Measurements from ENCODE around the gene GNRHR.

GNRHR gene

DNA sequence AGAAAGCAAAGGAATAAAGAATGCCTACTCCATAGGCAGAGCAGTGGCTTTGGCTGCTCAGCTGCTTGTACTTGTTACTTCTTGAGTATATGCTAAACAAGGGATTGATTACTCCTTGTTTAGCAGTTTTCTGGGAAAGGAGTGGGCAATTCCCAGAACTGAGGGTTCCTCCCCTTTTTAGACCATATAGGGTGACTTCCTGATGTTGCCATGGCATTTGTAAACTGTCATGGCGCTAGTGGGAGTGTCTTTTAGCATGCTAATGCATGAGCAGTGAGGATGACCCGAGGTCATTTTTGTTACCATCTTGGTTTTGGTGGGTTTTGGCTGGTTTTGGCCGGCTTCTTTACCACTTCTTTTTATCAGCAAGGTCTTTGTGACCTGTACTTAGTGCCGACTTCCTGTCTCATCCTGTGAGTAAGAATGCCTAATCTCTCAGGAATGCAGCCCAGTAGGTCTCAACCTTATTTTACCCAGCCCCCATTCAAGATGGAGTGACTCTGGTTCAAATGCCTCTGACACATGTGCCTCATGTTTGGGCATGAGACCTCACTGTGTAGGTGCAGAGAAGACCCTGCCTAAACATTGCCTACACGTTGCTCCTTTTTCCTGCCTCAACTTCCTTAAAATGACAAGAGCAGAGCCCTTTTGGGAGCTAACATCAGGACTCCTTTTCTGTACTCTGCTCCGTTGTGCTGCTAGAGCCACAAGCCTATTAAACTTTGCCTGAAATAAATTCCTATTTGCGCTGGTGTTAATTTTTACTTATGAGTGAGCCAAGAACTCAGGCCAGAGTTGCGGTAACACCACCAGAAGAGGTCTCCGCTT, 32.2 kb downstream of the GNRHR start:
- no peak overlapping the region for H3K4me3 ChIP-seq (ENCODE audit: low read depth in 1 of 2, low read length in 2 of 2)
- no peaks in the 10 kb centered on the region for H3K79me2 ChIP-seq (ENCODE audit: insufficient read depth, low read length)
- peaks cover 16% of the 10 kb centered on the region; the same call in 1 of the 2 replicates for H3K36me3 ChIP-seq (ENCODE audit: insufficient read depth, low read length)
- no peaks in the 10 kb centered on the region for H4K20me1 ChIP-seq (ENCODE audit: insufficient read depth, low read length)
- no peak overlapping the region for H2AFZ ChIP-seq (ENCODE audit: low read depth, low read length)
- no peak overlapping the region for H3K27ac ChIP-seq (ENCODE audit: low read length)
- DNase-seq (no peak), ATAC-seq (ENCODE audit: insufficient read depth, low read depth) (no peak)
- TF ChIP-seq EZH2 (IDR thresholded peaks at IDR 0.05; ENCODE audit: borderline replicate concordance, low read depth, low read length, severe bottlenecking) = no peak
- TF ChIP-seq, protein P1, sequence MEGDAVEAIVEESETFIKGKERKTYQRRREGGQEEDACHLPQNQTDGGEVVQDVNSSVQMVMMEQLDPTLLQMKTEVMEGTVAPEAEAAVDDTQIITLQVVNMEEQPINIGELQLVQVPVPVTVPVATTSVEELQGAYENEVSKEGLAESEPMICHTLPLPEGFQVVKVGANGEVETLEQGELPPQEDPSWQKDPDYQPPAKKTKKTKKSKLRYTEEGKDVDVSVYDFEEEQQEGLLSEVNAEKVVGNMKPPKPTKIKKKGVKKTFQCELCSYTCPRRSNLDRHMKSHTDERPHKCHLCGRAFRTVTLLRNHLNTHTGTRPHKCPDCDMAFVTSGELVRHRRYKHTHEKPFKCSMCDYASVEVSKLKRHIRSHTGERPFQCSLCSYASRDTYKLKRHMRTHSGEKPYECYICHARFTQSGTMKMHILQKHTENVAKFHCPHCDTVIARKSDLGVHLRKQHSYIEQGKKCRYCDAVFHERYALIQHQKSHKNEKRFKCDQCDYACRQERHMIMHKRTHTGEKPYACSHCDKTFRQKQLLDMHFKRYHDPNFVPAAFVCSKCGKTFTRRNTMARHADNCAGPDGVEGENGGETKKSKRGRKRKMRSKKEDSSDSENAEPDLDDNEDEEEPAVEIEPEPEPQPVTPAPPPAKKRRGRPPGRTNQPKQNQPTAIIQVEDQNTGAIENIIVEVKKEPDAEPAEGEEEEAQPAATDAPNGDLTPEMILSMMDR (IDR thresholded peaks at IDR 0.05; ENCODE audit: borderline replicate concordance, extremely low read depth, low read length, poor library complexity, severe bottlenecking) = no peak
- no peak overlapping the region for H3K9ac ChIP-seq (ENCODE audit: low read depth, low read length)
- H3K4me1 ChIP-seq (ENCODE audit: insufficient read depth, low read length) = no peaks in the 10 kb centered on the region
- no peaks in the 10 kb centered on the region for H3K9me3 ChIP-seq (ENCODE audit: insufficient read depth, low read length, severe bottlenecking)
- no peaks in the 10 kb centered on the region for H3K27me3 ChIP-seq (ENCODE audit: insufficient read depth, low read length, poor library complexity)
- H3K4me2 ChIP-seq (ENCODE audit: insufficient read depth, low read length) = no peak overlapping the region

GRCh38 chr4:67721315-67721769, 32.8 kb downstream of the GNRHR start:
- Histone ChIP-seq H3K79me2 (ENCODE audit: insufficient read depth, low read length) (no peaks in the 10 kb centered on the region), H3K27me3 (ENCODE audit: insufficient read depth, low read length, poor library complexity) (no peaks in the 10 kb centered on the region), H3K4me1 (ENCODE audit: insufficient read depth, low read length) (no peaks in the 10 kb centered on the region), H3K4me3 (ENCODE audit: low read depth in 1 of 2, low read length in 2 of 2) (no peak overlapping the region), H3K9me3 (ENCODE audit: insufficient read depth, low read length, severe bottlenecking) (no peaks in the 10 kb centered on the region), H3K27ac (ENCODE audit: low read length) (no peak overlapping the region), H2AFZ (ENCODE audit: low read depth, low read length) (no peak overlapping the region), H4K20me1 (ENCODE audit: insufficient read depth, low read length) (no peaks in the 10 kb centered on the region), H3K9ac (ENCODE audit: low read depth, low read length) (no peak overlapping the region), H3K4me2 (ENCODE audit: insufficient read depth, low read length) (no peak overlapping the region), H3K36me3 (ENCODE audit: insufficient read depth, low read length) (peaks cover 22% of the 10 kb centered on the region)
- TF ChIP-seq, protein P1 (IDR thresholded peaks at IDR 0.05; ENCODE audit: borderline replicate concordance, extremely low read depth, low read length, poor library complexity, severe bottlenecking) = no peak
- TF ChIP-seq EZH2 (IDR thresholded peaks at IDR 0.05; ENCODE audit: borderline replicate concordance, low read depth, low read length, severe bottlenecking) = no peak
- no peak for ATAC-seq (ENCODE audit: insufficient read depth, low read depth)
- no peak for DNase-seq

GRCh38 chr4:67719953-67720617, 34.1 kb downstream of the GNRHR start:
- no peaks in the 10 kb centered on the region for H3K4me1 ChIP-seq (ENCODE audit: insufficient read depth, low read length)
- DNase-seq (no peak), ATAC-seq (ENCODE audit: insufficient read depth, low read depth) (no peak)
- H3K4me2 ChIP-seq (ENCODE audit: insufficient read depth, low read length) = no peak overlapping the region
- H2AFZ ChIP-seq (ENCODE audit: low read depth, low read length) = no peak overlapping the region
- H3K9me3 ChIP-seq (ENCODE audit: insufficient read depth, low read length, severe bottlenecking) = no peaks in the 10 kb centered on the region
- no peaks in the 10 kb centered on the region for H3K27me3 ChIP-seq (ENCODE audit: insufficient read depth, low read length, poor library complexity)
- no peak overlapping the region for H3K4me3 ChIP-seq (ENCODE audit: low read depth in 1 of 2, low read length in 2 of 2)
- H3K79me2 ChIP-seq (ENCODE audit: insufficient read depth, low read length) = no peaks in the 10 kb centered on the region
- peaks cover 28% of the 10 kb centered on the region for H3K36me3 ChIP-seq (ENCODE audit: insufficient read depth, low read length)
- TF ChIP-seq, protein P1 (IDR thresholded peaks at IDR 0.05; ENCODE audit: borderline replicate concordance, extremely low read depth, low read length, poor library complexity, severe bottlenecking) = no peak
- TF ChIP-seq EZH2 (IDR thresholded peaks at IDR 0.05; ENCODE audit: borderline replicate concordance, low read depth, low read length, severe bottlenecking) = no peak
- no peaks in the 10 kb centered on the region for H4K20me1 ChIP-seq (ENCODE audit: insufficient read depth, low read length)
- no peak overlapping the region for H3K9ac ChIP-seq (ENCODE audit: low read depth, low read length)
- no peak overlapping the region for H3K27ac ChIP-seq (ENCODE audit: low read length)
